Stimulated activated CD8-positive, alpha-beta memory T cell treated with anti-CD3 and anti-CD28 coated beads, Interleukin-7, amount 100 ng/mL, for 48 hours (primary cell): ENCODE data around the gene MGA.

ENCODE experiments used
- DNase-seq, 2 donors: peaks; one replicate each; pipeline ENCODE4 v3.0.0-alpha.2; 2020; ENCODE audit warnings: low read depth in 1 of 2; ENCODE audit errors: extremely low read depth in 1 of 2

MGA gene

DNA sequence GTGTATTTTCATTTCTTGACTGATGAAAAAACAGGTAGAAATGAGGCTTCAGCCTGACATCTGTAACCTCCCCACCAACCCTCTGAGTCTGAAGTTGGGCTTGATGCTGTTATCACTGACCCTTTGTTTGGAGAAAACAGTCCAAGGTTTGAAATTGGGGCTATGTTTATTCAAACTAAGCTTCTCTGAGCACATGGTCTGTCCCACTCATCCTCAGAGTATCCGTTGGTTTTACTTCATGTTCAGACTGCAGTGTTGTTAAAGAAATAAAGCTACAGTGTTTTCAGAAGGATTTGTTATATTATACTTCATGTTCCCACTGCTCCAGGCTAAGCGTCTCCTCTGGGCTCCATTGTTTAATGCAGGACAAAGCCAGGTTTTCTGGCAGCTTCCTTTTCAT lies 120.1 kb downstream of the MGA start:
- no peak for DNase-seq

DNA sequence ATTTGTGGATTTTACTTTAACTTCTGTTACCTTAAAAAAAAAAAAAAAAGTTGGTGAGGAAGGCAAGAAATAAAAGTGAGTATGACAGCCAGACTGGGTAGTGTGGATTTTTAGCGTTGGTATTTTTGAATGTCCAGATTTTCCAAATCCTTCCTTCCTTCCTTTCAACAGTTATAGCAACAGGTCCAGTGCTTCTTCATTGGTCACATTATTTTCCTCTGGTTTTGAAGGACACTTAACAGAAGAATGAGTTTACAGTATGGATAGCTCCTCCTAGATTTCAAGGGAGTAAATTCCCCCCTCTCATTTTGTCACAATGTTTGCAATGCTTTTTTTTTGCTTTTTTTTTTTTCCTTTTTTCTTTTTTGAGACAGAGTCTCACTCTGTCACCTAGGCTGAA lies 120.5 kb downstream of the MGA start:
- no peak for DNase-seq

- DNase-seq = no peak
These were observed 122.4 kb downstream of the MGA start for GRCh38 chr15:41782371-41783282.

DNA sequence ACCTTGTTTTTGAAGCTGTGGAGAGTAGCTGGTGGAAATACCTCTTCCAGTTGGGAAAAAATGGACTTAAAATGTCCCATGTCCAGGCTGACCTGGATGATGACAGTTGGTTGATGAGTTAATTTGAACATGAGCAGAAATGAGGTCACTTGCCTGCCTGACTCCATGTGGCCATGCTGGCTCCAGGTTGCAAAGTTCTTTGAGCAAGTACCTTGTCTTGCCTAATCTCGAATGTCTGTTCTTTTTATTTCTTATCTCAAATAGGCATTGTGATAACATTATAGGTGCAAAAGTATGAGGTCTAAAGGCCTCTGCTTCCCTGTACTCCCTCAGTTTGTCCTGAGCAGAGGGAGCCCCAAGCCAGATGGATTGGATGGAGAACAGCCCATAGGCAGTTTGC lies 123.1 kb downstream of the MGA start:
- no peak for DNase-seq

DNA sequence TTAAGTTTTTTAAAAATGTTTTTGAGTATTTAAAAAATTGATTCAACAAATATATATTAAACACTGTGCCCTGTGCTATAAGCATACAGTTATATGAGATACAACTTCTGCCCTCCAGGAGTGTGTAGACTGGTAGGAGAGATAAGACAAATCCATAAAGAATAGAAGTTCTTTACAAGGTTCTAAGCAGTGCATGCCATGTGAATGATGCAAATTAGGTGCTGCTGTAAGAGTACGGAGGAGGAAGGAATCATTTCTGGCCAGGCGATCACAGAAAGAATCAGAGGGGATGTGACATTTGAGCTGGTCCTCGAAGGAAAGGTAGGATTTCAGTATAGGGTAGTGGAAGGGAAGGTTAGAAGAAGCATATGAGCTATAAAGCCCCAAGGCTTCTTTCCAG lies 128.1 kb downstream of the MGA start:
- DNase-seq = no peak

DNA sequence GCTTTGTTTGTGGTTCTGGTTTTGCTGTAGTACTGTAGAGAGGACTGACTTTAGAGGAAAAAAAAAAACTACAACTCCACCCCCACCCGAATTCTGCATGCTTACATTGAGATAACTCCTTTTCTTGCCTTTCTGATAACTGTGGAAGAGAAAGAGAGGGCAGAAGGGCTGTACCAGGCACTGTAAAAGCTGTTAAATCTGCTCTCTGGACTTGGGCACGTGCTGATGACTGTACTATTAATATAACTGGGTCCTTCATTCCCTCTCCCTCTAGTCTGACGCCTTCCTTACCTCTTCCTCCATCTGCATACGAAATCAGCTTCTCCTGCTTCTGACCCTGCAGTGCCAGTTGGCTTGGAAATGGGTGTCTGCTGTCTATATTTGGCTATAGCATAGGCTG lies 129.0 kb downstream of the MGA start:
- no peak for DNase-seq

- DNase-seq = no peak
These were observed 129.5 kb downstream of the MGA start for GRCh38 chr15:41789662-41790061.

DNA sequence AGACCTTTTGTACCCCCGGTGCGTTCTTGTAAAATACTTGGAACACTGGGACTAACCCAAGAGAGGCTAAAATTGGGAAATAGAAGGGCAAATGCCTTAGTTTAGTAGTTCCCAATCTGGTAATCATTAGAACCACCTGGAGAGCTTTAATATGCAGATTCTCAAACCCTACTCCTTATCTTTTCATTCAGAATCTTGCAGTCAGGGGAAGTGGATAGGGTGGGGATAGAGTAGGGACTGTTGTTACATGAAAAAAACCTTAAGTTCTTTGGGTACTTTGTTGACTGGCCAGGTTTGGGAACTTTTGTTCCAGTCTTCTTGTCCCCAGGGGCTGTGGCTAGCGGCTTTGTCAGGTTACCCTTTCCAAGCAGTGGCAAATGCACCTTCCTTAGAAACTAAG lies 130.0 kb downstream of the MGA start:
- DNase-seq = no peak

DNA sequence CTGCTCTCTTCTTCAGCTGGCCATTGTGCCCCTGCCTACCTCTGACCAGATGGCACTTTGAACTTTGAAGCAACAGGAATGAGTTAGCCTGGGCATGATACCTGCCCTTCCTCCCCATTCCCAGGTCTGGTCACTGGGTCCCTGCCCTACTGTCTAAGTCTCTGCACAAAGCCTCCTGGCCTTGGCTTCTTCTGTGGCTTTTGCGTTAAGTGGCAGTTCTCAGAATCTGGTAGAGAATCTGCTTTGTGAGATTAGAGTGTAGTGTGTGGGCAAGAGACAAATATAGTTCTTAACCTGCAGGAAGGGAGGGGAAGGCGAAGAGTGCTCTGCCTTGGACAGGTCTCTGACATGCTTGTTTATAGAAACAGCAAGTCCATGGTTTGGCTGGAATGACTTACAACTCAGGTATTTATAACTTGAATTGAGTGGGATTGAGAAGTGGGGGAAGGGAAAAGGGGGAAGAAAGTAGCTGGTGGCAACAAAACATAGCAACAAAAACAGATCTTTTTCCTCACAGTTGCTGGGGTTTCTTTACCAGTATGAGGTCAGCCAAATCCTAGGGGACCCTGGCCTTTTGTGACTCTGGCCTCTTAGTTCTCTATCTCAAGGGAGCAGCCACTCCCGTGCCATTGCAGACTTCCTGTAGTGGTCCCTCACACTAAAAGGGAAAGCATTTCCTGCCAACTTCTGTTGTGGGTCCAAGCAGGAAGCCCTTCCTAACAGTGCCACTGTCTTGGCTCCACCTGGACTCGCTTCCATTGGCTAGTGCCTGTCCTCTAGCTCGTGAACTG lies 130.7 kb downstream of the MGA start:
- no peak for DNase-seq

DNA sequence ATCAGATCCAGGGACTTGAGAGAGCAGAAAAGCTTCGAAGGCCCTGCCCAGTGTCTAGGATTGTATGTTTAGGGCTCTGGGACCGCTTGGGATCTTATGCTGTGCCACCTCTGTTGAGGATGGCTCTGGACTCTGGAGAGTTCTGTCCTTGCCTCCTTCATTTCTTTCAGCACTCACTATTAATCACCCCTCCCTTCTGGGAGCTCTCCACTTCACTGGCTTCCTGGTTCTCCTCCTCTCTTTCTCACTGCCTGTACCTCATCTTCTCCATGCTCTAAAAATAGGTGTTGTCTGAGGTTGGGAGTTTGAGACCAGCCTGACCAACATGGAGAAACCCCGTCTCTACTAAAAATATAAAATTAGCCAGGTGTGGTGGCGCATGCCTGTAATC lies 131.3 kb downstream of the MGA start:
- DNase-seq = no peak

DNA sequence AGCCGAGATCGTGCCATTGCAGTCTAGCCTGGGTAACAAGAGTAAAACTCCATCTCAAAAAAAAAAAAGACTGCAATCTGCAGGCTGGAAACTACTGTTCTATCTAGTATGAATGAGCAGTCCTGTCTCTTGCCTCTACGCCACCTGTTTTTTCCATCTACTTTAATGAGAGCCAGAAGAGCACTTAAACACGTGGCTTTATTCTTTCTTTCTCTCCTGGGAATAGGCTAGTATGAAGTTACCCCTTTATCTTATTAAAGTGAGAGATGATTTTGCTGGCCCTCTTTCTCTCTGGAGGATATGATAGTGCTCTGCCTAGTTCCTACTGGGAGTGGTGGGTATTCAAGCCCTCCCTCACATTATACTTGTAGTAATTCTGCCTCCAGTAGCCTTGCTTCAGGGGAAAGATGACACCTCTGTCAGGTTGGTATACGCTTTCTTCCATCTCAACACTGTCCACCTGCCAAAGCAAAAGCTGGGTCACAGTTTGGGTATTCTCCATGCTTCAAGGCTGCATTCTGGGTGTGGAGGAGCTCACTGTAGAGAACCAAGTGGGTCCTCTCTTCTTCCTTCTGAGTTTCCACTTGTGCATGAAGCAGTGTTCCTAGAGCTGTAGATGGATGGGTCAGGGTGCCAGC lies 131.9 kb downstream of the MGA start:
- DNase-seq = no peak

GRCh38 chr15:41794081-41794480 lies 133.9 kb downstream of the MGA start:
- no peak for DNase-seq

- DNase-seq = no peak
These were observed 136.0 kb downstream of the MGA start for GRCh38 chr15:41795996-41796856.

GRCh38 chr15:41797201-41797944 lies 137.2 kb downstream of the MGA start:
- DNase-seq = no peak

GRCh38 chr15:41798607-41799487 lies 138.6 kb downstream of the MGA start:
- no peak for DNase-seq

- no peak for DNase-seq
These were observed 139.2 kb downstream of the MGA start for GRCh38 chr15:41799488-41799805.

DNA sequence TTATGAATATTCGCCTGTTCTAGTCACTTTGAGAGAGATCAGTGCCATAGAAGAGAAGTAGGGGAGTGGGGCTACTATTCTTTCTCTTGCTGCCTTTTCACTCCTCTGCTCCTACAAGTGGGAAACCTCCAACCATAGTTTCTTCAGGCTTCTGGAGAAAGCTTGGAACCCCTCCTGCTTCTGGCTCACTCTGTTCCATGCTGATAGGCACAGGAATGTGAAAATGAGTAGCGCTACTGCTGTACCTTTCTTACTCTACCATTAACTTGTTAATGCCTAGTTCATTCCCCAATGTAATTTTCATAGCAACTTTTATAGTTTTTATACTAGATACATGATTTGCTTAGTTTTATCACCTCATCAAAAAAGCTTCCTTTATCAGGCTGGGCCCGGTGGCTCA lies 141.0 kb downstream of the MGA start:
- no peak for DNase-seq

DNA sequence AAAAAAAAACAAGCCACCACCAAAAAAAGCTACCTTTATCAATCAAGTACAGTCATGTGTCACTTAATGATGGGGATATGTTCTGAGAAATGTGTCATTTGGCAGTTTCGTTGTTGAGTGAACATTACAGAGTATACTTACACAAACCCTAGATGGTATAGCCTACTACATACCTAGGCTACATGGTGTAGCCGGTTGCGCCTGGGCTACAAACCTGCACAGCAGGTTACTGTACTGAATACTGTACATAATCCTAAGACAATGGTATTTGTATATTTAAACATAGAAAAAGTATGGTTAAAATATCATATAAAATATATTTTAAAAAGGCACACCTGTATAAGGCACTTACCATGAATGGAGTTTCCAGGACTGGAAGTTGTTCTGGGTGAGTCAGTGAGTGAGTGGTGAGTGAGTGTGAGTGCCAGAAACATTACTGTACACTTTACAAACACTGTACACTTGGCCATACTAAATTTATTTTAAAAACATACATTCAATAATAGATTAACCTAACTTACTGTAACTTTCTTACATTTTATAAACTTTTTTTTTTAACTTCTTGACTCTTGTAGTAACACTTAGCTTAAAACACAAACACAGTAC lies 141.7 kb downstream of the MGA start:
- DNase-seq = no peak

DNA sequence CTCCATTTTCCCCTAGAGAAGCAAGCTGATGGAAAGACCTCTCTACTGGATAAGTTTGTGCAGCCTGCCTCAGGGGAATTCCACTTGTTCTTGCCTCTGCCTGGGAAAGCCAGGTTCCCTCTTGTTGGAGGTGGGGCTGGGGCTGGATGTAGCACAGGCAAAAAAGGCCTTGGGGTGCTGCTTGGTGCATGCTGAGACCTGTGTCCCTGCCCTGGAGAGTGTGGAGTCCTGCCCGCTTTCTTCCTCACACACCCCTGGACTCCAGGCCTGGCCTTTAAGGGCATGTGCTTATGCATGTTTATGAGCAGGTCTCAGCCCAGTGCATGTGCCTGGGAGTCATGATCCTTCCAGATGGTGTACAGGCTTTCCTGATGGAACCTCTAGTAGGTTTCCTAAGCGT lies 144.2 kb downstream of the MGA start:
- no peak for DNase-seq
